GM18508 (cell line): ENCODE data around the gene IFT43.
"Not testable (repeated sequence)": the region's sequence is repeated elsewhere in the genome, so short reads cannot be mapped to it uniquely, and the experiment has no call there.

ENCODE experiments used
- ATAC-seq: cut with Tn5 transposase; IDR thresholded peaks from one replicate; pipeline ENCODE4 v1.9.1; 2021; ENCODE audit warnings: moderate number of reproducible peaks; ENCODE audit not compliant: insufficient read depth, unreplicated experiment

The IFT43 gene

DNA sequence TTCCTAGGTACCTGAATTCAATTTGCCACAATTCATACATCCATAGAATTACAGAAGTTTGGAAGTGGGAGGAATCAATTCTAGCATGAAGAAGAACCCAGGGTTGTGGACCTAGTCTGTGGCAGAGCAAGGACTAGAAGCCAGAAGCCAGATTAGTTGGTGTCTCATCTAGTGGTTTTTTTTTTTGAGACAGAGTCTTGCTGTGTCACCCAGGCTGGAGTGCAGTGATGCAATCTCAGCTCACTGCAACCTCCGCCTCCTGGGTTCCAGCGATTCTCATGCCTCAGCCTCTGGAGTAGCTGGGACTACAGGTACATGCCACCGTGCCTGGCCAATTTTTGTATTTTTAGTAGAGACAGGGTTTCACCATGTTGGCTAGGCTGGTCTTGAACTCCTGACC, 24.1 kb downstream of the IFT43 start:
- ATAC-seq: not testable (repeated sequence)

DNA sequence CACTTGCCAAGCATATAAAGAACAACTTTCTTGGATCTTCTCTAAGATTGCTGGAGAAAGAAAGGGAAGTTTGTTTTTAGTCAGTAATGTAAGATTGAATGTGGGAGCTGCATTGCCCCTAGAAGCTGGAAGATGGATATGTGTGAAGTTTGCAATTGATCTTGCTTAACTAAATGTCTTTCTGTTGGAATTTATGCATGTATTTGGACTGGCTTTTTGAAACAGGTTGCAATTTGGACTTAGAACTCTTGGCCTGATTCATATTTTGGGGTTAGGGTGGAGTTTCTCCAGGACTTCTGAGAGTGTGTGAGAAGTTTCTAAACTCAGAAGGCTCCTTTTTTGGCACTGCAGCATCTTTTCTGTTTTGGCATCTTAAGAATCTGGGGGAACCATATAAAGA, 26.4 kb downstream of the IFT43 start:
- ATAC-seq: no peak

GRCh38 chr14:76012354-76012753, 26.8 kb downstream of the IFT43 start:
- ATAC-seq: no peak

DNA sequence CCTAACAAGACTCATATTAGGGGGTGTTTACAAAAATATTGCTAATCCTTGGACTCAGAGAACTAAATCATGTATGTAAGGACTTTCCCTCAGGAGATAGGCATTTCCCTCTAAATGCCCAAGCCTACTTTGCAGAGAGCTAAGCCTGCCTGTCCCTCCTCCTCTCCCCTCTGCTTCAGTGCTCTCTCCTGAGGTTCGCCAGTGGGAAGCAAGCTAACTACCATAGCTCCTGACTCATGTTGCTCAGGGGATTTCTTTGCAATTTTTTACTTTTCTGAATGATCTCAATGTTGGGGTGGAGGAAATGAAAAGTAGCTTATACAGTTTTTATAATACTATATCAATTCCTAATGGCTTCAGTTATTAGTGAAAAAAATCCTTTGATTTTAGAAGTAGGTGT, 29.6 kb downstream of the IFT43 start:
- ATAC-seq: no peak

DNA sequence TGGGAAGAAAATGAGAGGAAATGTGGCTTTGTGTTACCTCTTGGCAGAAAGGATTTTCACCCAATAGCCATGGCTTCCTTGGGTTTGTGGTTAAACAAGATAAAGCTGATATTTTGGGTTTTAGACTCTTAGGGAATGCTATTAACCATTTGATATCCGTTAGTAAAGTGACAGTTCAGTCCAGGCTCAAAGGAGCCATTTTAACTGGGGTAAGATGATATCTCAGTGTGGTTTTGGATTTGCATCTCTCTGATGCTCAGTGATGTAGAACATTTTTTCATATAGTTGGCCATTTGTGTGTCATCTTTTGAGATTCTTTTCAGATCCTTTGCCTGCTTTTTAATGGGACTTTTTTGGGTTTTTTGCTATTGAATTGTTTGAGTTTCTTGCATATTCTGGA, 30.1 kb downstream of the IFT43 start:
- no peak for ATAC-seq

DNA sequence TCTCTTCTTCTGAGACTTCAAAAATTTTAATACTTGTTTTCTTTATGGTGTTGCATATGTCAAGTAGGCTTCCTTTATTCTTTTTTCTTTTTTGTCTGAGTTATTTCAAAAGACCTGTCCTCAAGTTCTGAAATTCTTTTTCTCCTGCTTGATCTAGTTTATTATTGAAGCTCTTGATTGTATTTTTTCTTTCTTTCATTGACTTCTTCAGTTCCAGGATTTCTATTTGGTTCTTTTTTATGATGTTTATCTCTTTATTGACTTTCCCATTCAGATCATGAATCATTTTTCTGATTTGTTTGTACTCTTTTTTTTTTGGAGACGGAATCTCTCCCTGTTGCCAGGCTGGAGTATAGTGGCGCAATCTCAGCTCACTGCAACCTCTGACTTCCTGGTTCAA, 34.1 kb downstream of the IFT43 start:
- ATAC-seq: no peak

- no peak for ATAC-seq
These were observed 37.4 kb downstream of the IFT43 start for GRCh38 chr14:76022991-76023390.

DNA sequence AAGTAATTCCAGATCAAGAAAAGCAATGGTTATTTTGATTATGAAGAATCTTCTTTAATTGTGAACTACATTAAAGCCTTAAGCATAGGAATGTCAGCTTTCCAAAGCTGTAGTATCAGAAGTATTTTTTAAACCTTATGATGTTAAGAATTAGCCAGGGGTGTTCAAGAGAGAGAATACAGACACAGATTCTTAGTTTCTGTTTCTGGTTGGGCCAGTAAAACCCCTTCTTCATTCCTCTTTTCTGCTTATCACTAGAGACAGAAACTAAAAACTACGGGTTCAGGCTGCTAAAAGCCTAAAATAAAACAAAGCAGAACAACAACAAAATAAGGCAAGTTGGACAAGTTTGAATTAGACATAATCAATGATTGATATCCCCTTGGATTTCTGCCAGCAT, 38.2 kb downstream of the IFT43 start:
- ATAC-seq: no peak

GRCh38 chr14:76024211-76024907, 38.8 kb downstream of the IFT43 start:
- ATAC-seq: no peak

- ATAC-seq: no peak
These were observed 49.0 kb downstream of the IFT43 start for GRCh38 chr14:76034566-76034965.

- no peak for ATAC-seq
These were observed 55.1 kb downstream of the IFT43 start for GRCh38 chr14:76040704-76041103.

- no peak for ATAC-seq
These were observed 60.2 kb downstream of the IFT43 start for GRCh38 chr14:76045773-76046172.

GRCh38 chr14:76050250-76050649, 64.7 kb downstream of the IFT43 start:
- ATAC-seq: no peak

DNA sequence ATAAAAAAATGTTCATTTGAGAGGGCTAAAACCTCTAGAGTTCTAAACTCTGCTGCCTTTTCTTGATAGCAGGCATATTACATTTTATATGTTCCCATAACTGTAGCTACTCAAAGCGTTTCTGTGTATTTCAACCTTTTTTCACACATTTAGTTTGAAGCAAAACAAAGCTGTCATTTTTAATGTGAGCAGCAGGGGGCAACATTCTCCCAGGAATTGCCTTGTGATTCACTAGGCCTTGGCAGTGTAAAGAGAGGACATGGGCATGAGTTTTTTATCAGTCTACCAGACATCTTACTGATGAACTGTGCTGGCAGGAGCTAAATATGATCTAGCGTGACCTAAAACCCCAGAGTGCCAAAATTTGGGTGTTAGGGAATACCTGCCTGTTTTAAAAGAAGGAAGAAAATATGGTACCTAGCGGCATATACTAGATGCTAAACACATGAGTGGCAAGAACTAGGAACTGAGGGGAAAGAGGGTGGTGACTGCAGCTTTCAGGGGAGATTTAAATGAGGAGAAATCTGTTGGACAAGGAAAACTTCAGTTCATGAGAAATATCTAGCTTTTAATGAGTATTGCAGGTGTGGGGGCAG, 65.3 kb downstream of the IFT43 start:
- ATAC-seq: no peak

DNA sequence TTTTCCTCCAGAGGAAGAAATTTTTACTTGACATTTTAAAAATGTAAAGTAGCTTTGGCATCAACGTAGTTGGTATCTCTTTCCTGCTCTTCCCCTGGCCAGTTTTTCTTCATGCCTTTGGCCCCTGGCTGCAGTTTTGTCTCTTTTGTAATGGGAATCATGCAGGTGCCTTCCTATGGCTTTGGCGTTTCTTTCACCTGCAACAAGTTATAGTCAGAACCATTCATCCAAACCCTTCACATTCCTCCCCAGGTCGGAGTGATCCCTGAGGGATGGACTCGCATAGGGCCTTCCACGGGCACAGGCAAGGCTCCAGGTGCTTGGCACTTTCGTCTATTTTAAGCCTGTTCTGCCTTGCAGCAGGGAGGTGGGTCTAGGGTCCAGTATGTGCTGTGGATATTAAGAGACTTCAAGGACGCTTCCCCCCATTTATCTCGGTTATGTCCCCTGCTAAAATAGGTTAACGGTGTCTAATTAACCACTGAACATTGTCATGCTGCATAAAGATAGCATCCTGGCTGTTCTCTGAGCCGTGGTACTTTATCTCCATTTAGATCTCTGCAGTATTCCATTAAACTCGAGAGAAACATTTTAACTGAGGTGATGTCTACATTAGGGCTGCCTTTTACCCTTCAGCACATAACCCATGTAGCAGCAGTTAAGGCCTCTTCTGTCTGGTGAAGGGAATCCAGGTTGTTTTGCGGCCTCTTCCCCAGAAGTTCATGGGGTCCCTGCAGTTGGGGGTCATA, 66.3 kb downstream of the IFT43 start:
- ATAC-seq: no peak

DNA sequence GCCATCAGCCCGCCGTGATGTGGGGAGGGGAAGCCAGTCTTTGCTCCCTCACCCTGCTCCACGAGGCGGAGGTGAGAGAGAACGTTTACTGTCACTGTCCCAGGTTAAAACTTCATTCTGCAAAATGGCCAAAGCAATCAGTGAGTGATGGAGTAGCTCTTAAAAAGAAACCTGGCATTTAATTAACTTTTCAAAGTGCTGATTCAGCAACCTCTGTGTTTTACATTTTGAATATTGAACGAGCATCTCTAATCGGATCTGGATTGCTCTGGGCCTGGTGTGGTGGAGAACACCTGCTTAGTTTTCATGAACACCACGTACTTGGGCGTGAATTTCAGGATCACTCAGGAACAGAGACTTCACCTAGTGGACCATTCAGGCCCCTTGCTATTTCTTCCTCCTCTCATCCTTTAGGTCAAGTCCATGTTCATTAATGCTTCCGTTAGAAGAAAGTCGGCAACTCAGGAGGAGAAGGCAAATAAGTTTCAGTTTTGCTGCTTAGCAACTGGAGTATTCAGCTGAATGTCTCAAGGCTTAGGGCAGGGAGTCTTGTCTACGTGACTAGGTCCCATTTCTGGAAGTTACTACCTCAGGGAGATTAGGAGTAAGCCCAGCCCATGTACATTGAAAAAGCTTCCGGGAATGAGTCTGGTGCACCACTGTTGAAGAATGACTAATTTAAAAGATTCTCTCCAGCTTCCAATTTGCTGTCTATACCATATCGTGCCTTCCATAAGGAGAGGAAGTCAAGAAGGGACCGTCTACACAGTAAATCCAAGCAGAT, 68.2 kb downstream of the IFT43 start:
- no peak for ATAC-seq

DNA sequence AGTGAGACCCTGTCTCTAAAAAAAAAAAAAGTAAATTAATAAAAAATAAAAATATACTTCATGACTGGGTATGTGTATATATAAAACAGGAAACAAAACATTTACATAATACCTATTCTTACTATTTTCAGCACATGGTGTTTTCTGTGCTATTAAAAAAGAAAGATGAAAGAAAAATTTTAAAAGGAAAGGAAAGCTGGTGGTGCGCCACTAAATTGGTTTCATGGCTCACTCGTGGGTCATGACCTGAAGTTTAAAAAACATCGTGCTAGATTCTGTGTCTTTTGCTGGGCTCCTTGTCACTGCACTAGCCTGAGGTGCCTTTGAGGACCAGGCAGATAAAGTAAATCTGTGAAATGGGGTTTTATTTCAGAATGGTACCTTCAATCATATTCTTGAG, 69.8 kb downstream of the IFT43 start:
- ATAC-seq: no peak

GRCh38 chr14:76056128-76056527, 70.6 kb downstream of the IFT43 start:
- ATAC-seq: no peak

- ATAC-seq: no peak
These were observed 72.4 kb downstream of the IFT43 start for GRCh38 chr14:76057914-76058313.

- ATAC-seq: no peak
These were observed 77.8 kb downstream of the IFT43 start for GRCh38 chr14:76063327-76063726.

DNA sequence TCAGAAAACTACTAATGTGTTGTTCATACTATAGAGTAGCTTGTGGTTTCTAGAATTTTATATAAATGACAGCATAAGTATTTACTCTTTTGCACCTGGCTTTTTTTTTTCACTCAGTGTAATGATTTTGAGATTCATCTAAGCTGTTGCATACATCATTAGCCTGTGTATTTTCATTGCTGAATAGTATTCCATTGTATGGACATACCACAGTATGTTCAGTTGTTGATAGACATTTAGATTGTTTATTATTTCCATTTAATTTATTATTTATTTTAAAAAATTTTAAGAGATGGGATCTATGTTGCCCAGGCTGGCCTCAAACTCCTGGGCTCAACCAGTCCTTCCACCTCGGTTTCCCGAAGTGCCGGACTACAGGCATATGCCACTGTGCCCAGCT, 80.0 kb downstream of the IFT43 start:
- ATAC-seq: no peak
